ENCODE measurements around the gene DCUN1D2. TPM values are rescaled to one million over a fixed set of nuclear protein-coding genes. Genes with fewer than 3 reads are reported as not detected.

DCUN1D2 gene
- total RNA-seq, 2 donors from 2014 or later: 35.8 to 44.7 TPM

DNA sequence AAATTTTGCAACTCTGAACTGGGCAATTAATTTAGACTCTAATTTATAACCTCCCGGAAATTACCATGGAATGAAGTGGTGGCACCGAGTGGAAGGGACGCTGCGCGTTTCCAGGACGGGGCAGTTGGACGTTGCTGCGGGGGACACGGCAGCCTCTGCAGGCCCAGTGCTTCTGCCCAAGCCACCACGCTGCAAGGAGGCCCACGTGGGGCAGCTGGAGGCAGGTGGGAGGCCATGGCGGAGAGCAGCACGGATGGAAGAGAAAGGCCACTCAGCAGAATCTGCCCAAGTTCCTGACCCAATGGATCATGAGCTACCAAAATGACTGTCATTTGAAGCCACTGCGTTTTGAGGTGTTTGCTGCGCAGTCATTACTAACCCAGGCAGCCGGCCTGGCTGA is 26.0 kb downstream of the DCUN1D2 start:
- H3K4me3 Mint-ChIP-seq: no peak overlapping the region
- Histone ChIP-seq H3K4me1 (ENCODE audit: control insufficient read depth, insufficient read depth, low read length) (no peaks in the 10 kb centered on the region), H3K9ac (ENCODE audit: extremely low read depth, low read length, poor library complexity, severe bottlenecking) (no peak overlapping the region), H3K27ac (ENCODE audit: low read depth, low read length) (no peak overlapping the region), H3K9me3 (ENCODE audit: control insufficient read depth, low read length) (no peaks in the 10 kb centered on the region), H3K36me3 (ENCODE audit: control insufficient read depth, insufficient read depth, low read length) (peaks cover 69% of the 10 kb centered on the region), H3K27me3 (ENCODE audit: control insufficient read depth, insufficient read depth, low read length, poor library complexity, severe bottlenecking) (no peaks in the 10 kb centered on the region), H3K4me3 (ENCODE audit: low read length) (no peak overlapping the region)
- H3K9me3 Mint-ChIP-seq: no peaks in the 10 kb centered on the region
- WGBS, 2 experiments (ENCODE audit: insufficient coverage in 1 of 2, insufficient read length in 1 of 2): 95 to 97% methylated on average over 14 to 16 of the region's 16 CpGs
- peak; percentile 28 for DNase-seq
- no peak overlapping the region for H3K27ac Mint-ChIP-seq
- H3K27me3 Mint-ChIP-seq (ENCODE audit: insufficient read depth): no peaks in the 10 kb centered on the region
- TF ChIP-seq, protein P1, sequence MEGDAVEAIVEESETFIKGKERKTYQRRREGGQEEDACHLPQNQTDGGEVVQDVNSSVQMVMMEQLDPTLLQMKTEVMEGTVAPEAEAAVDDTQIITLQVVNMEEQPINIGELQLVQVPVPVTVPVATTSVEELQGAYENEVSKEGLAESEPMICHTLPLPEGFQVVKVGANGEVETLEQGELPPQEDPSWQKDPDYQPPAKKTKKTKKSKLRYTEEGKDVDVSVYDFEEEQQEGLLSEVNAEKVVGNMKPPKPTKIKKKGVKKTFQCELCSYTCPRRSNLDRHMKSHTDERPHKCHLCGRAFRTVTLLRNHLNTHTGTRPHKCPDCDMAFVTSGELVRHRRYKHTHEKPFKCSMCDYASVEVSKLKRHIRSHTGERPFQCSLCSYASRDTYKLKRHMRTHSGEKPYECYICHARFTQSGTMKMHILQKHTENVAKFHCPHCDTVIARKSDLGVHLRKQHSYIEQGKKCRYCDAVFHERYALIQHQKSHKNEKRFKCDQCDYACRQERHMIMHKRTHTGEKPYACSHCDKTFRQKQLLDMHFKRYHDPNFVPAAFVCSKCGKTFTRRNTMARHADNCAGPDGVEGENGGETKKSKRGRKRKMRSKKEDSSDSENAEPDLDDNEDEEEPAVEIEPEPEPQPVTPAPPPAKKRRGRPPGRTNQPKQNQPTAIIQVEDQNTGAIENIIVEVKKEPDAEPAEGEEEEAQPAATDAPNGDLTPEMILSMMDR (conservative IDR thresholded peaks at IDR 0.05): no peak
- H3K36me3 Mint-ChIP-seq (ENCODE audit: low read depth): peaks cover 64% of the 10 kb centered on the region
- H3K4me1 Mint-ChIP-seq: peaks cover 10% of the 10 kb centered on the region

DNA sequence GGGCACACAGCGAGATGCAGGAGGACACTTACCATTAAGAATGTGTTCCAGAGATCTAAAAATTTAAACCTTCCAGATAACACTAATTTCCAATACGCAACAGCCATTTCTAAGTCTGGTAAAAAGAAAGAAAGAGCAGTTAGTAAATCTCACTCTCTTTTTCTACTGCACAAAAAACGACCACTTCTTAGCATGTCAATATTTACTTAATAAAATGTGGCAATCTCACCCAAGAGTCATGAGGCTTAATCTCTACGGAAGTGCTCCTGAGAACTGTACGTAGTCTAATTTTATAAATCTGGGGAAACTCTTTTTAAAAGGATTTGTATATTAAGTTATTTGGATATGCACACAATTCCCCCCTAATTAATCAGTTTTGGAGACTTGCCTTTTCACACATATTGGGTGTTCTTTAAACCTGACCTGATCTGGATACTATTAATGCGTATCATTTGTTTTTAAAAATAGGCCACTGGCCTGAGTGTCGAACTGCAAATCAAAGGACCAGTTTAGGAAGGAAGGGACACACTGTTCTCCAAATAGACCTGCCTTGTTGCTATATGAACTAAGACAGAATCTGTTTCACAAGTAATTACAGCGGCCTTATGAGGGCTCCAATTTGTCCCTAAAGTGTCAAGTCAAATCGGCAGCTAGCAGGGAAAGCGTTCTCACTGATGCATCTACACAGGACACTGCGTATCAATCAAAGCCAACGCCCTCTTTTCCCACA is 29.3 kb downstream of the DCUN1D2 start:
- Mint-ChIP-seq H3K4me3 (no peak overlapping the region), H3K4me1 (peaks cover 4% of the 10 kb centered on the region), H3K9me3 (no peaks in the 10 kb centered on the region), H3K36me3 (ENCODE audit: low read depth) (peaks cover 71% of the 10 kb centered on the region), H3K27ac (no peak overlapping the region), H3K27me3 (ENCODE audit: insufficient read depth) (no peaks in the 10 kb centered on the region)
- Histone ChIP-seq H3K4me3 (ENCODE audit: low read length) (no peak overlapping the region), H3K9me3 (ENCODE audit: control insufficient read depth, low read length) (no peaks in the 10 kb centered on the region), H3K4me1 (ENCODE audit: control insufficient read depth, insufficient read depth, low read length) (no peaks in the 10 kb centered on the region), H3K27me3 (ENCODE audit: control insufficient read depth, insufficient read depth, low read length, poor library complexity, severe bottlenecking) (no peaks in the 10 kb centered on the region), H3K27ac (ENCODE audit: low read depth, low read length) (no peak overlapping the region), H3K9ac (ENCODE audit: extremely low read depth, low read length, poor library complexity, severe bottlenecking) (no peak overlapping the region), H3K36me3 (ENCODE audit: control insufficient read depth, insufficient read depth, low read length) (peaks cover 81% of the 10 kb centered on the region)
- 90 to 99% methylated on average over 9 to 12 of the region's 12 CpGs for WGBS, 2 experiments (ENCODE audit: insufficient coverage in 1 of 2, insufficient read length in 1 of 2)
- TF ChIP-seq, protein P1 (conservative IDR thresholded peaks at IDR 0.05): no peak
- no peak for DNase-seq

- no peaks in the 10 kb centered on the region for H3K27me3 Mint-ChIP-seq (ENCODE audit: insufficient read depth)
Observed at GRCh38 chr13:113460599-113460998, 29.9 kb downstream of the DCUN1D2 start.

More at GRCh38 chr13:113460599-113460998, 29.9 kb downstream of the DCUN1D2 start:
- TF ChIP-seq, protein P1 (conservative IDR thresholded peaks at IDR 0.05): no peak
- no peak overlapping the region for H3K27ac Mint-ChIP-seq
- H3K4me3 Mint-ChIP-seq: no peak overlapping the region
- no peaks in the 10 kb centered on the region for H3K9me3 Mint-ChIP-seq
- Histone ChIP-seq H3K4me3 (ENCODE audit: low read length) (no peak overlapping the region), H3K27ac (ENCODE audit: low read depth, low read length) (no peak overlapping the region), H3K27me3 (ENCODE audit: control insufficient read depth, insufficient read depth, low read length, poor library complexity, severe bottlenecking) (no peaks in the 10 kb centered on the region), H3K4me1 (ENCODE audit: control insufficient read depth, insufficient read depth, low read length) (no peaks in the 10 kb centered on the region), H3K9ac (ENCODE audit: extremely low read depth, low read length, poor library complexity, severe bottlenecking) (no peak overlapping the region), H3K36me3 (ENCODE audit: control insufficient read depth, insufficient read depth, low read length) (peaks cover 82% of the 10 kb centered on the region), H3K9me3 (ENCODE audit: control insufficient read depth, low read length) (no peaks in the 10 kb centered on the region)
- peaks cover 77% of the 10 kb centered on the region for H3K36me3 Mint-ChIP-seq (ENCODE audit: low read depth)
- no peak for DNase-seq
- peaks cover 4% of the 10 kb centered on the region for H3K4me1 Mint-ChIP-seq
- WGBS, 2 experiments (ENCODE audit: insufficient coverage in 1 of 2, insufficient read length in 1 of 2): 95 to 96% methylated on average over 12 to 14 of the region's 14 CpGs
